HG03139 (cell line): Measurements from ENCODE around the gene KDM6B.
"Not testable (repeated sequence)": the region's sequence is repeated elsewhere in the genome, so short reads cannot be mapped to it uniquely, and the experiment has no call there.

Experiments
- ATAC-seq: cut with Tn5 transposase; IDR thresholded peaks from one replicate; pipeline ENCODE4 v1.9.1; 2021; ENCODE audit not compliant: unreplicated experiment

Gene KDM6B

GRCh38 chr17:7850701-7851437, 16.9 kb downstream of the KDM6B start:
- ATAC-seq: no peak

- peak; percentile 64 for ATAC-seq
Observed at GRCh38 chr17:7851438-7852261, 17.6 kb downstream of the KDM6B start.

GRCh38 chr17:7852262-7852670, 18.2 kb downstream of the KDM6B start:
- ATAC-seq: no peak

- no peak for ATAC-seq
Observed at GRCh38 chr17:7852919-7853690, 19.1 kb downstream of the KDM6B start.

GRCh38 chr17:7853691-7854038, 19.6 kb downstream of the KDM6B start:
- ATAC-seq: no peak

GRCh38 chr17:7854078-7854777, 20.2 kb downstream of the KDM6B start:
- no peak for ATAC-seq

- no peak for ATAC-seq
Observed at GRCh38 chr17:7854851-7855659, 21.0 kb downstream of the KDM6B start, which contains the start of gene TMEM88. Gene TMEM88, plus strand, starts transcription at chr17:7855066. Its CDS starts 9 bp downstream, at chr17:7855075.

GRCh38 chr17:7855660-7856010, 21.6 kb downstream of the KDM6B start:
- ATAC-seq: no peak

GRCh38 chr17:7856011-7856810, 22.2 kb downstream of the KDM6B start:
- no peak for ATAC-seq

- peak; percentile 58 for ATAC-seq
Observed at GRCh38 chr17:7856811-7857712, 23.0 kb downstream of the KDM6B start, which contains the start of gene NAA38. Gene NAA38, minus strand, starts transcription at chr17:7857559. Its CDS starts 96 bp downstream, at chr17:7857463.

GRCh38 chr17:7857713-7858521, 23.9 kb downstream of the KDM6B start, which contains the start of gene CYB5D1:
Gene CYB5D1, plus strand, starts transcription at chr17:7858003. Its CDS starts 132 bp downstream, at chr17:7858135.
- peak; percentile 30 for ATAC-seq

- ATAC-seq: no peak
Observed at GRCh38 chr17:7858522-7858810, 24.4 kb downstream of the KDM6B start.

- no peak for ATAC-seq
Observed at GRCh38 chr17:7859028-7859427, 25.0 kb downstream of the KDM6B start.

- no peak for ATAC-seq
Observed at GRCh38 chr17:7862692-7863437, 28.8 kb downstream of the KDM6B start.

- not testable (repeated sequence) for ATAC-seq
Observed at GRCh38 chr17:7864384-7864783, 30.4 kb downstream of the KDM6B start.

GRCh38 chr17:7864995-7865650, 31.1 kb downstream of the KDM6B start:
- ATAC-seq: no peak
